Panc1 (cell line): ENCODE results near the gene NBR1.
"Not testable (repeated sequence)": the region's sequence is repeated elsewhere in the genome, so short reads cannot be mapped to it uniquely, and the experiment has no call there.

Experiments used
- CTCF ChIP-seq: fragments of 450-650 bp; IDR thresholded peaks from 2 replicates; pipeline ENCODE4 v1.5.1; 2017; ENCODE audit warnings: mild to moderate bottlenecking
- POLR2AphosphoS5 ChIP-seq: IDR thresholded peaks from 2 replicates; pipeline ENCODE4 v1.6.1; 2012; ENCODE audit warnings: mild to moderate bottlenecking, low read depth, low read length, moderate library complexity
- SIN3A ChIP-seq: IDR thresholded peaks from 2 replicates; pipeline ENCODE4 v1.6.1; 2012; ENCODE audit warnings: low read depth, mild to moderate bottlenecking, low read length, moderate library complexity, borderline replicate concordance; ENCODE audit not compliant: insufficient read depth
- TCF7L2 ChIP-seq: IDR thresholded peaks from 2 replicates; pipeline ENCODE4 v1.6.1; 2011; ENCODE audit warnings: mild to moderate bottlenecking, low read depth, low read length, inconsistent platforms
- TF ChIP-seq, protein P1 (sequence below), 2 experiments: IDR thresholded peaks; 2 replicates each; pipeline ENCODE4 v1.6.1; 2011 to 2012; ENCODE audit warnings: low read depth in 2 of 2, control low read depth in 1 of 2, low read length in 1 of 2, mild to moderate bottlenecking in 1 of 2, moderate library complexity in 1 of 2; ENCODE audit not compliant: insufficient read depth in 1 of 2

DNA sequence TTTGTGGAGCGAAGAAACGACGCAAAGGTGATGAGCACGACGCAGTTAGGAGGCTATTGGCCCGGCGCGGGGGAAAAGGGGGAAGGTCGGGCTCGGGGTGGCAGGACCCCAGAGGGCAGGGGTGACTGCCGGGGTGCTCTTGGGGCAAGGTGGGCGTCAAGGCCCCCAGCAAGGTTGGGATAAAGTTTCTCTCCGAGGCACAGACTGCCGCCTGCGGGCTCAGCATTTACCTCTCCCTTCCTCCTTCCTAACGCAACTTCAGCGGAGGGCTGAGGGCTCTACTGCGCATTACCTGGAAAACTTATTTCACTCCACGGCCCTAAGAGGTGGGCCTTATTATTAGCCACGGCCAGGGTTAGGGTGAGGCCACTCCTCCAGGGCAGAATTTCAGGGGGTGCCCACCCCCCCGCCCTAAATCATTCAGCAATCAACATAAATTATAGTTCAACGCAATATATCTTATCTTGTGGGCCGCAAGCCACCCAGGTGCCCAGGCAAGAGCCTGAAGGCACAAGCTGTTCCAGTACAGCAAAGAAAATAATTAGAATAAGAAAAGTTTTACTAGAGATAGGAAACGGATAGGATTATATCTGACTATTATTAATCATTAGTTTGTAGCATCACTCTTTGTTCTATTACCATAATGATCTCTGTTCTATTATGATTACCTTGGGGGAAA, 61.1 kb downstream of the NBR1 start:
- TF ChIP-seq CTCF, TCF7L2, POLR2AphosphoS5, SIN3A: not testable (repeated sequence)
- TF ChIP-seq, protein P1, sequence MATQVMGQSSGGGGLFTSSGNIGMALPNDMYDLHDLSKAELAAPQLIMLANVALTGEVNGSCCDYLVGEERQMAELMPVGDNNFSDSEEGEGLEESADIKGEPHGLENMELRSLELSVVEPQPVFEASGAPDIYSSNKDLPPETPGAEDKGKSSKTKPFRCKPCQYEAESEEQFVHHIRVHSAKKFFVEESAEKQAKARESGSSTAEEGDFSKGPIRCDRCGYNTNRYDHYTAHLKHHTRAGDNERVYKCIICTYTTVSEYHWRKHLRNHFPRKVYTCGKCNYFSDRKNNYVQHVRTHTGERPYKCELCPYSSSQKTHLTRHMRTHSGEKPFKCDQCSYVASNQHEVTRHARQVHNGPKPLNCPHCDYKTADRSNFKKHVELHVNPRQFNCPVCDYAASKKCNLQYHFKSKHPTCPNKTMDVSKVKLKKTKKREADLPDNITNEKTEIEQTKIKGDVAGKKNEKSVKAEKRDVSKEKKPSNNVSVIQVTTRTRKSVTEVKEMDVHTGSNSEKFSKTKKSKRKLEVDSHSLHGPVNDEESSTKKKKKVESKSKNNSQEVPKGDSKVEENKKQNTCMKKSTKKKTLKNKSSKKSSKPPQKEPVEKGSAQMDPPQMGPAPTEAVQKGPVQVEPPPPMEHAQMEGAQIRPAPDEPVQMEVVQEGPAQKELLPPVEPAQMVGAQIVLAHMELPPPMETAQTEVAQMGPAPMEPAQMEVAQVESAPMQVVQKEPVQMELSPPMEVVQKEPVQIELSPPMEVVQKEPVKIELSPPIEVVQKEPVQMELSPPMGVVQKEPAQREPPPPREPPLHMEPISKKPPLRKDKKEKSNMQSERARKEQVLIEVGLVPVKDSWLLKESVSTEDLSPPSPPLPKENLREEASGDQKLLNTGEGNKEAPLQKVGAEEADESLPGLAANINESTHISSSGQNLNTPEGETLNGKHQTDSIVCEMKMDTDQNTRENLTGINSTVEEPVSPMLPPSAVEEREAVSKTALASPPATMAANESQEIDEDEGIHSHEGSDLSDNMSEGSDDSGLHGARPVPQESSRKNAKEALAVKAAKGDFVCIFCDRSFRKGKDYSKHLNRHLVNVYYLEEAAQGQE (IDR thresholded peaks at IDR 0.05; ENCODE audit: insufficient read depth in 1 of 2, low read depth in 2 of 2, low read length in 1 of 2): not testable (repeated sequence)
